Astrocyte (in vitro differentiated cells and primary cell): ENCODE measurements around the gene MFN2. TPM values are rescaled to one million over a fixed set of nuclear protein-coding genes. Genes with fewer than 3 reads are reported as not detected.

Experiments used
- microRNA-seq: library from miRNA; unstranded; fragments of <30 nt; microRNA quantifications from one replicate; pipeline ENCODE4 v1.2.0, GENCODE V29; 2020
- total RNA-seq: library from RNA; stranded (reverse); gene quantifications from 2 replicates; pipeline ENCODE4 v1.2.1, GENCODE V29; 2021

MFN2 gene
- total RNA-seq, 1 donor from 2014 or later: 75.5 TPM

Small RNAs within 50 kb of the gene (microRNA-seq; reads per million reads assigned to microRNA genes)
- gene MIR6729: 3.3 reads per million, percentile 9 among the genes with 10 or more reads in this experiment

Other genes starting within 250 kb of the MFN2 start
- 38.7 and 46.3 TPM in 2 replicates for gene AGTRAP, start 244.3 kb upstream of the MFN2 start, total RNA-seq
- gene C1orf167, start 218.3 kb upstream of the MFN2 start, total RNA-seq: not detected in 2 replicates
- 11.5 and 13.0 TPM in 2 replicates for gene MTHFR, start 174.5 kb upstream of the MFN2 start, total RNA-seq
- gene CLCN6, start 174.3 kb upstream of the MFN2 start, total RNA-seq: 16.7 and 22.4 TPM in 2 replicates
- gene NPPA, start 132.7 kb upstream of the MFN2 start, total RNA-seq: not detected in 2 replicates
- gene NPPB, start 121.5 kb upstream of the MFN2 start, total RNA-seq: 333 and 449 TPM in 2 replicates
- gene KIAA2013, start 54.0 kb upstream of the MFN2 start, total RNA-seq: 56.0 and 60.4 TPM in 2 replicates
- 375 and 500 TPM in 2 replicates for gene PLOD1, start 45.7 kb upstream of the MFN2 start, total RNA-seq
- gene MIIP, start 39.1 kb downstream of the MFN2 start, total RNA-seq: 29.1 and 33.8 TPM in 2 replicates
- 0.16 and 0.22 TPM in 2 replicates for gene TNFRSF8, start 82.9 kb downstream of the MFN2 start, total RNA-seq
- 0.09 TPM in 1 of 2 replicates, not detected in the other for gene TNFRSF1B, start 186.5 kb downstream of the MFN2 start, total RNA-seq
- gene VPS13D, start 249.6 kb downstream of the MFN2 start, total RNA-seq: 25.9 and 28.8 TPM in 2 replicates